HG02870 (cell line): ENCODE measurements around the gene KRTAP4-5.
"Not testable (repeated sequence)": the region's sequence is repeated elsewhere in the genome, so short reads cannot be mapped to it uniquely, and the experiment has no call there.

ENCODE experiments used
- ATAC-seq: cut with Tn5 transposase; IDR thresholded peaks from one replicate; pipeline ENCODE4 v1.9.1; 2021; ENCODE audit warnings: mild to moderate bottlenecking, moderate library complexity; ENCODE audit not compliant: unreplicated experiment

The KRTAP4-5 gene

DNA sequence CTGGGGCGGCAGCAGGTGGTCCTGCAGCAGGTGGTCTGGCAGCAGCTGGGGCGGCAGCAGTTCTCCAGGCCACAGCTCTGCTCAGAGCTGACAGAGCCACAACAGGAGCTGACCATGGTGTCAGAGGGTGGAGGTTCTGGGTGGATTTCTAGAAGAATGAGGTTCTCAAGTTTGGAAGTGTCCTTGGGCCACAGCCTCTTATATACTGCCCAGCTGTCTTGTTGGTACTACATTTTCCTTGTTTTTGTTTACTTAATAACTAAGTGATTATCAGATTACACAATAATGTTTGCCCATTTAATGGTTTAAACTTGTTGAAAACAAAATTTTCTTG is at the start of gene KRTAP4-5:
Gene KRTAP4-5 (minus strand): TSS at position 174 of the 334 bp plus-strand sequence. CDS start 58 bp downstream, at position 116.
- no peak for ATAC-seq

- ATAC-seq, result no peak
Measured at GRCh38 chr17:41196068-41196467, 46.4 kb upstream of the KRTAP4-5 start.

GRCh38 chr17:41190328-41190727 is 40.7 kb upstream of the KRTAP4-5 start:
- no peak for ATAC-seq

GRCh38 chr17:41189837-41190318 is 40.3 kb upstream of the KRTAP4-5 start, which contains the start of gene KRTAP9-1:
Gene KRTAP9-1 (plus strand): TSS chr17:41189887. CDS start chr17:41189887, 0 bp downstream.
- not testable (repeated sequence) for ATAC-seq

DNA sequence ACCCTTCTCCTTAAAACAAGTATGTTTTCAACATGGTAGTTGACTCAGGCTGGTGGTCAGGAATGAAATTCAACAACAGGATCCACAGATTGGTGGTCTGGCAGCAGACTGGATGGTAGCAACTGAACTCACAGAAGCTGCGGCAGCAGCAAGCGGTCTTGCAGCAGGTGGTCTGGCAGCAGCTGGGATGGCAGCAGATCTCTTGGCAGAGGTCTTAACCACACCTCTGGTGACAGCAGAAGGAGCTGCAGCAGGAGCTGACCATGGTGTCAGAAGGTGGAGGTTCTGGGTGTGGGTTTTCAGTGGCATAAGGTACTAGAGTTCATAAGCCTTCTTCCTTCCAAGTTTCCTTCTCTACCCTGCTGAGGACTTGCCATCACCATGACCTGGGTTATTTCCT is 37.2 kb upstream of the KRTAP4-5 start:
- ATAC-seq, result no peak

DNA sequence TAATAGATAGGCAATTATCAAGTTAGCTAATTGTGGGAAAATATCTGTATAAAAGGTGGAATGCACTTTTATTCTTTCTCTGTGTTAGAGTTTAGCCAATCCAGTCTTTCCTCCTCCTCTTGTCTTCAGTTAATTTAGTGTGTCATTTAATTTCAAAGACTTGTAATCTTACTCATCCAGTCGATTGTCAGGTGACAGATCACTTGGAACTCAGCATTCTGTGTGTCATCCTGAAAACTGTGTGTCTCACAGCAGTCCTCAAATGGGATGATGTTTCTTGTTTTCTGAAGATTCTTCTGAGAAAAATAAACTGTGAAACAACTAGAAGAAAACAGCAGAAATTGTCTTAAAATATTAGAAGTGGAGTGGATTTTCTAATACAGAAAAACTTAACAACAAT is 35.4 kb upstream of the KRTAP4-5 start:
- no peak for ATAC-seq

- no peak for ATAC-seq
Measured at GRCh38 chr17:41184480-41184961, 34.9 kb upstream of the KRTAP4-5 start, which contains the start of gene KRTAP4-1. Gene KRTAP4-1 (minus strand): TSS chr17:41184911. CDS start chr17:41184854, 57 bp downstream.

- no peak for ATAC-seq
Measured at GRCh38 chr17:41178843-41179616, 29.4 kb upstream of the KRTAP4-5 start.

DNA sequence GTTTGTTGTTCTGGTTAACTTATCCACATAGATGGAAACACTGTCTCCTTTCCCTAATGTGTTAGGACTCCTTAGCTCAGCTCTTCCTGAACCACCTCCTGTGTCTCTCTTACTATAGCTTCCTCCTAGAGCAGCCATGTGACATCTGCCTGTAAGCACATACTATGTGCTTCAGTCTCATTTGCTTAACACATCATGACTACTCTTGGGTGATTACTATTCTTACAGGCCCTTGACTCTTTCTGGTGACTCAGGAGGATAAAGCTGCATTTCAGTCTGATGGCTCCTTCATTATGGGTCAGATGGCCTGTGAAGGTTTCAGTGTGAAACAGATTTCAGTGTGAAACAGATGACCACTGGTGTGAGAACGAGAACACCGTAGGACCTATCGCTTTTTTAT is 28.7 kb upstream of the KRTAP4-5 start:
- ATAC-seq, result no peak

DNA sequence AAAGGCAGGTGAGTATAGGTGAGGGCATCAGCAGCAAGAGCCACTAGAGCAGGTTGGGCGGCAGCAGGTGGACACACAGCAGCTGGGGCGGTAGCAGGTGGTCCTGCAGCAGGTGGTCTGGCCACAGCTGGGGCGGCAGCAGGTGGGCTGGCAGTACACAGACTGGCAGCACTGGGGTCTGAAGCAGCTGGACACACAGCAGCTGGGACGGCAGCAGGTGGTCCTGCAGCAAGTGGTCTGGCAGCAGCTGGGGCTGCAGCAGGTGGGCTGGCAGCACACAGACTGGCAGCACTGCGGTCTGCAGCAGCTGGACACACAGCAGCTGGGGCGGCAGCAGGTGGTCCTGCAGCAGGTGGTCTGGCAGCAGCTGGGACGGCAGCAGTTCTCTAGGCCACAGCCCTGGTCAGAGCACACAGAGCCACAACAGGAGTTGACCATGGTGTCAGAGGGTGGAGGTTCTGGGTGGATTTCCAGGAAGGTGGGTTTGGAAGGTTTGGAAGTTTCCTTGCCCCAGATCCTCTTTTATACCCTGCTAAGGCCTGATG is 28.2 kb upstream of the KRTAP4-5 start, which contains the start of gene KRTAP4-2:
Gene KRTAP4-2 (minus strand): TSS at position 495 of the 545 bp plus-strand sequence. CDS start 57 bp downstream, at position 438.
- ATAC-seq, result no peak

GRCh38 chr17:41176744-41177387 is 27.2 kb upstream of the KRTAP4-5 start:
- ATAC-seq, result no peak

DNA sequence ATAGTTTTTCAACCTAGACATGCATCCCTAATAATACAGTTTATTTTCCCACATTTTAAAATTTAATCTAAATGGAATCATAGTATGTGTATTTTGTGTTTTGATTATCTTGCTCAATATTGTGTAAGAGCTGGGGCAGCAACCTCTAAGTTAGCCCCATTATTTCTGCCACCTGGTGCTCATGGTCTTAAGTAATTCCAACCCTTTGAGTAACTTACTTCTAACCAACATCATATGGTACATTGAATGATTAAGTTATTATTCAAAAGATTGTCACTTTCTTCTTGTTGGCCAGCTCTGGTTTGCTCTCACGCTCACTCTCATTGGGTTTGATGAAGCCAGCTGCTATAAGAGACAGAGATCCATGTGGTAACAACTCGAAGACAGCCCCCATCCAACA is 22.3 kb upstream of the KRTAP4-5 start:
- no peak for ATAC-seq

GRCh38 chr17:41168121-41168520 is 18.5 kb upstream of the KRTAP4-5 start, which contains the start of gene KRTAP4-3:
Gene KRTAP4-3 (minus strand): TSS chr17:41168221. CDS start chr17:41168172, 49 bp downstream.
- ATAC-seq, result no peak

DNA sequence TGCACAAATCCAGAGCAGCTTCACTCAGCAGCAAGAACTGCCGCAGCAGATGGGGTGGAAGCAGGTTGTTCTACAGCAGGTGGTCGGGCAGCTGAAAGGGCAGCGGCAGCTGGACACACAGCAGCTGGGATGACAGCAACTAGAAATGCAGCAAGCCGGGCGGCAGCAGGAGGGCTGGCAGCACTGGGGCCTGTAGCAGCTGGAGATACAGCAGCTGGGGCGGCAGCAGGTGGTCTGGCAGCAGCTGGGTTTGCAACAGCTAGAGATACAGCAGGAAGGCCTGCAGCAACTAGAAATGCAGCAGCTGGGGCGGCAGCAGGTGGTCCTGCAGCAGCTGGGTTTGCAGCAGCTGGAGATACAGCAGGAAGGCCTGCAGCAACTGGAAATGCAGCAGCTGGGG is 17.9 kb upstream of the KRTAP4-5 start:
- ATAC-seq, result no peak

DNA sequence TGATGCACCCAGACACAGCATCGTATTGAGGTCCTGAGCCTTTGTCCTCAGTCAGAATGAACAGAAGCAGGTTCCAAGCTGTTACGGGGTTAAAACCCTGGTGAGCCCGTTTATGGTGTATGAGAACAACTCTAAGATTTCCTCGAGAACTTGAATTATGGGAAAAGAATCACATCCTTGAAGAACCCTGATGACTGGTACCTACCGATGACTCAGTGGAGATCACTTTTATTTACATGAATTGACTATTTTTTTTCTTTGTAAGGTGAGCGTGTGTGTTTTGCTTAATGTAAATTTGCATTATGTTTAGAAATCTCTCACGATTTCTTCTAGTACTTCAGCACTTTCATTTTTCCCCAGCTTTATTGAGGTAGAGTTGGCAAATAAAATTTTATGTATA is 14.2 kb upstream of the KRTAP4-5 start:
- no peak for ATAC-seq

DNA sequence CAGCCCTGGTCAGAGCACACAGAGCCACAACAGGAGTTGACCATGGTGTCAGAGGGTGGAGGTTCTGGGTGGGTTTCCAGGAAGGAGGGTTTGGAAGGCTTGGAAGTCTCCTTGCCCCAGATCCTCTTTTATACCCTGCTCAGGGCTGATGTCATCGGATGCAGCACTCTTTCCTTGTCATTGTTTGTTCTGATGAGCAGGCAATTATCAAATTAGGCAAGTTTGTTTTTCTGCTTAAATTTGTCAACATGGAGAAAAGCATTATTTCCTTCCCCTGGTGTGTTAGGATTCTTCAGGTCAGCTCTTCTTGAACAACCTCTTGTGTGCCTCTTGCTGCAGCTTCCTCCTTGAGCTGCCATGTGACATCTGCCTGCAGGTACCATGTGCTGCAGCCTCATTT is 11.0 kb upstream of the KRTAP4-5 start, which contains the start of gene KRTAP4-4:
Gene KRTAP4-4 (minus strand): TSS at position 101 of the 400 bp plus-strand sequence. CDS start 57 bp downstream, at position 44.
- no peak for ATAC-seq

DNA sequence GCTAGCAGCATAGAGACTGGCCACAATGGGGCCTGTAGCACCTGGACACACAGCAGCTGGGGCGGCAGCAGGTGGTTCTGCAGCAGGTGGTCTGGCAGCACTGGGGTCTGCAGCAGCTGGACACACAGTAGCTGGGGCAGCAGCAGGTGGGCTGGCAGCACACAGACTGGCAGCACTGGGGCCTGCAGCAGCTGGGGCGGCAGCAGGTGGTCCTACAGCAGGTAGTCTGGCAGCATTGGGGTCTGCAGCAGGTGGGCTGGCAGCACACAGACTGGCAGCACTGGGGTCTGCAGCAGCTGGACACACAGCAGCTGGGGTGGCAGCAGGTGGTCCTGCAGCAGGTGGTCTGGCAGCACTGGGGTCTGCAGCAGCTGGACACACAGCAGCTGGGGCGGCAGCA is 10.6 kb upstream of the KRTAP4-5 start:
- not testable (repeated sequence) for ATAC-seq

GRCh38 chr17:41153856-41154255 is 4.2 kb upstream of the KRTAP4-5 start:
- no peak for ATAC-seq

GRCh38 chr17:41151525-41151924 is 1.9 kb upstream of the KRTAP4-5 start:
- no peak for ATAC-seq

DNA sequence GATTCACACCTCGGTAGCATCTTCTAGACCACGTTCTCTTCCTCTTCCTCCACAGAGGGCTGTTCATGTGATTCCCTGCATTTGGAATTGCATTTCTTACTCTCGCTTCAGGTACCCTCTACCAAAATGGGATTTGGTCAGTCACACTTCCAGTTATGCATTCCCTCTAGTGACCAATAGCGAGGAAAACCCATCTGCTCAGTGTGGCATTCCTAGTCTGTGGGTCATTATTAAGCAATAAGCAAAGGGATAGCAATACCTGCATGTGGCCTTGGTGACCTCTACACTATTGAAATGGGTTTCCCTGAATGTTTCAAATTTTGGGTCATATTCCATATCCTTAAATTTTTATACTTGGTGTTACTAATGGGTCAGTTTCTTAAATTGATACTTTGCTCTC is 401 bp upstream of the KRTAP4-5 start:
- ATAC-seq, result no peak

- ATAC-seq, result not testable (repeated sequence)
Measured at GRCh38 chr17:41148971-41149651, 514 bp downstream of the KRTAP4-5 start.
